HepG2 (cell line): Measurements from ENCODE around the gene KMT2A.

Experiments used
- ATF7 ChIP-seq, 2 experiments: fragments of 450-650 bp in 1 of 2; sonication (generic) in 1 of 2; formaldehyde crosslinking in 1 of 2; IDR thresholded peaks; 2 replicates each; pipeline versions ENCODE4 v1.4.0 to v1.6.1; 2016 to 2020; ENCODE audit warnings: antibody characterized with exemption in 1 of 2, mild to moderate bottlenecking in 1 of 2, missing genetic modification reagents in 1 of 2
- CREB1 ChIP-seq, 2 experiments: fragments of 450-650 bp in 1 of 2; IDR thresholded peaks; 2 replicates each; pipeline ENCODE4 v1.6.1; 2016 to 2017; ENCODE audit warnings: control low read depth in 1 of 2, mild to moderate bottlenecking in 1 of 2, missing compliant biosample characterization in 1 of 2, missing genetic modification characterization in 1 of 2
- CTCF ChIP-seq: sonication (generic); formaldehyde crosslinking; IDR thresholded peaks from 2 replicates; pipeline ENCODE4 v1.5.0; 2020; ENCODE audit warnings: mild to moderate bottlenecking, missing genetic modification reagents, moderate library complexity
- GMEB2 ChIP-seq: IDR thresholded peaks from 2 replicates; pipeline ENCODE4 v1.6.1; 2016; ENCODE audit warnings: missing biosample characterization, missing genetic modification reagents, low read depth
- JUN ChIP-seq: sonication (generic); formaldehyde crosslinking; IDR thresholded peaks from 2 replicates; pipeline ENCODE4 v1.4.0; 2020; ENCODE audit warnings: mild to moderate bottlenecking, missing genetic modification reagents
- MAX ChIP-seq: IDR thresholded peaks from 2 replicates; pipeline ENCODE4 v1.6.1; 2012; ENCODE audit warnings: inconsistent platforms
- MNT ChIP-seq: fragments of 450-650 bp; IDR thresholded peaks from 2 replicates; pipeline ENCODE4 v1.6.1; 2016
- MYC ChIP-seq: sonication (generic); formaldehyde crosslinking; IDR thresholded peaks from 2 replicates; pipeline ENCODE4 v1.9.0; 2021; ENCODE audit warnings: missing genetic modification reagents, borderline replicate concordance
- NFYB ChIP-seq: sonication (generic); formaldehyde crosslinking; IDR thresholded peaks from 2 replicates; pipeline ENCODE4 v1.4.0; 2020; ENCODE audit warnings: missing genetic modification reagents
- POLR2A ChIP-seq, 2 experiments: IDR thresholded peaks; 2 replicates each; pipeline ENCODE4 v1.6.1; 2011; ENCODE audit warnings: low read depth in 2 of 2, low read length in 2 of 2, mild to moderate bottlenecking in 1 of 2, moderate library complexity in 1 of 2; ENCODE audit not compliant: insufficient read depth in 1 of 2
- POLR2AphosphoS5 ChIP-seq: IDR thresholded peaks from 2 replicates; pipeline ENCODE4 v1.6.1; 2012; ENCODE audit warnings: low read depth, low read length
- SSRP1 ChIP-seq: IDR thresholded peaks from 2 replicates; pipeline ENCODE4 v1.6.1; 2016; ENCODE audit warnings: control low read depth
- ZBTB33 ChIP-seq: sonication (generic); formaldehyde crosslinking; IDR thresholded peaks from 2 replicates; pipeline ENCODE4 v1.4.0; 2020; ENCODE audit warnings: missing genetic modification reagents
- ZNF484 ChIP-seq: sonication (generic); formaldehyde crosslinking; IDR thresholded peaks from 2 replicates; pipeline ENCODE4 v1.5.1; 2020; ENCODE audit warnings: mild to moderate bottlenecking, low read depth, missing genetic modification reagents, borderline replicate concordance

GRCh38 chr11:118411530-118411929, 24.8 kb upstream of the KMT2A start:
- no peak for TF ChIP-seq ATF7 (IDR thresholded peaks at IDR 0.05)
- no peak for TF ChIP-seq ATF7 (CRISPR knock-in tag; IDR thresholded peaks at IDR 0.05)
- TF ChIP-seq ZNF484 (CRISPR knock-in tag): no peak
- TF ChIP-seq MYC (CRISPR knock-in tag): no peak
- TF ChIP-seq POLR2A (IDR thresholded peaks at IDR 0.05; ENCODE audit: insufficient read depth in 1 of 2, low read depth in 2 of 2, low read length in 2 of 2): no peak
- no peak for TF ChIP-seq SSRP1 (CRISPR knock-in tag)
- no peak for TF ChIP-seq POLR2AphosphoS5
- no peak for TF ChIP-seq CTCF (CRISPR knock-in tag)
- TF ChIP-seq MNT: no peak
- TF ChIP-seq GMEB2: no peak
- TF ChIP-seq CREB1 (IDR thresholded peaks at IDR 0.05): no peak
- TF ChIP-seq CREB1 (CRISPR knock-in tag; IDR thresholded peaks at IDR 0.05): no peak
- TF ChIP-seq JUN (CRISPR knock-in tag): no peak
- TF ChIP-seq NFYB (CRISPR knock-in tag): no peak
- TF ChIP-seq ZBTB33: no peak
- no peak for TF ChIP-seq MAX
